Motor neuron (in vitro differentiated cells): ENCODE data around the gene ZDHHC14. TPM values are rescaled to one million over a fixed set of nuclear protein-coding genes. Genes with fewer than 3 reads are reported as not detected.
"Not testable (repeated sequence)": the region's sequence is repeated elsewhere in the genome, so short reads cannot be mapped to it uniquely, and the experiment has no call there.

Experiments used
- ATAC-seq, 8 experiments: fragments of 200-7000 bp; cut with Tn5 transposase; replicated peaks in 6 of 8; 2 replicates each; pipeline ENCODE4 v1.8.0; 2021; ENCODE audit warnings: mild to moderate bottlenecking in 8 of 8, moderate library complexity in 8 of 8
- H3K27ac ChIP-seq, 2 donors: fragments of 250-450 bp; sonication (Bioruptor Pico); 2 replicates each; pipeline ENCODE4 v1.9.0; 2021; ENCODE audit warnings: antibody characterized with exemption in 2 of 2, mild to moderate bottlenecking in 2 of 2, moderate library complexity in 1 of 2
- H3K4me1 ChIP-seq, 2 donors: fragments of 250-450 bp; sonication (Bioruptor Pico); replicated peaks in 1 of 2; 2 replicates each; pipeline ENCODE4 v1.6.1; 2021; ENCODE audit warnings: antibody characterized with exemption in 2 of 2, mild to moderate bottlenecking in 2 of 2, moderate library complexity in 1 of 2
- H3K4me3 ChIP-seq, 5 donors: fragments of 250-450 bp; sonication (Bioruptor Pico); 2 replicates each; pipeline ENCODE4 v1.9.0; 2021; ENCODE audit warnings: antibody characterized with exemption in 5 of 5, mild to moderate bottlenecking in 5 of 5, moderate library complexity in 4 of 5
- WGBS, 10 experiments: fragments of 450-650 bp; shearing (Covaris generic); methylation state at CpG; one replicate each; pipeline ENCODE4 v1.0.0; 2022; 5-methylcytosine and 5-hydroxymethylcytosine counted together
- in situ Hi-C, 9 experiments: fragments of 400-800 bp; cut with MboI; loops; one replicate each; pipeline ENCODE4 v1.15.0; 2021; ENCODE audit warnings: low sequenced_read_pairs in 9 of 9, low pct_unique_long_range_greater_than_20kb in 2 of 9; ENCODE audit not compliant: unreplicated experiment in 9 of 9
- total RNA-seq, 8 experiments: library from RNA; unstranded; fragments of 300-600 nt; gene quantifications; 2 replicates each; pipeline versions ENCODE4 v1.2.3 to v1.2.4, GENCODE V29; 2022

ZDHHC14 gene
- total RNA-seq, 8 experiments from 2014 or later: 2.9 to 22.7 (median 3.7) TPM

GRCh38 chr6:157552081-157552747 lies 171.2 kb downstream of the ZDHHC14 start:
- Histone ChIP-seq H3K27ac (no peak overlapping the region), H3K4me3 (no peak overlapping the region), H3K4me1 (peaks cover 10 to 22% of the 10 kb centered on the region in 2 donors)
- 0 to 53% (median 38%) methylated on average over 2 to 8 of the region's 9 CpGs; no CpG with 5 or more reads in 1 of the 10 experiments for WGBS, 10 experiments
- in situ Hi-C loops: no loop called here
- ATAC-seq: peak in 5 of 8 experiments; percentile 31 to 94 (median 41)

GRCh38 chr6:157552820-157553485 lies 172.0 kb downstream of the ZDHHC14 start:
- Histone ChIP-seq H3K27ac (no peak overlapping the region), H3K4me1 (peaks cover 10 to 22% of the 10 kb centered on the region in 2 donors), H3K4me3 (no peak overlapping the region)
- ATAC-seq: peak in 1 of 8 experiments; percentile 5
- in situ Hi-C loops: no loop called here
- 20 to 100% (median 86%) methylated on average over 1 to 4 of the region's 5 CpGs; no CpG with 5 or more reads in 5 of the 10 experiments for WGBS, 10 experiments

- WGBS, 10 experiments: 50 to 100% (median 100%) methylated on average over 1 to 2 of the region's 2 CpGs; no CpG with 5 or more reads in 5 of the 10 experiments
Measured at GRCh38 chr6:157554747-157555146, 173.8 kb downstream of the ZDHHC14 start.

GRCh38 chr6:157555455-157556143 lies 174.6 kb downstream of the ZDHHC14 start:
- peak in 5 of 8 experiments; percentile 45 to 79 (median 76) for ATAC-seq
- in situ Hi-C loops: no loop called here
- Histone ChIP-seq H3K4me1 (peaks cover 10 to 31% of the 10 kb centered on the region in 2 donors), H3K27ac (no peak overlapping the region), H3K4me3 (no peak overlapping the region)
- 0 to 100% (median 42%) methylated on average over 1 to 8 of the region's 16 CpGs; no CpG with 5 or more reads in 1 of the 10 experiments for WGBS, 10 experiments

More at GRCh38 chr6:157554747-157555146, 173.8 kb downstream of the ZDHHC14 start:
- H3K4me1 ChIP-seq: peaks cover 10 to 31% of the 10 kb centered on the region in 2 donors
- in situ Hi-C loops: no loop called here
- ATAC-seq: no peak
- H3K27ac ChIP-seq: no peak overlapping the region
- H3K4me3 ChIP-seq: no peak overlapping the region

- 62 to 100% (median 100%) methylated on average over 1 to 5 of the region's 15 CpGs; no CpG with 5 or more reads in 5 of the 10 experiments for WGBS, 10 experiments
- peak in 1 of 8 experiments; percentile 4 for ATAC-seq
- in situ Hi-C loops: no loop called here
- Histone ChIP-seq H3K4me1 (peaks cover 10 to 31% of the 10 kb centered on the region in 2 donors), H3K27ac (no peak overlapping the region), H3K4me3 (no peak overlapping the region)
Measured at GRCh38 chr6:157556144-157556645, 175.2 kb downstream of the ZDHHC14 start.

- ATAC-seq: peak in 5 of 8 experiments; percentile 12 to 56 (median 25)
- H3K4me1 ChIP-seq: peaks cover 10 to 30% of the 10 kb centered on the region in 2 donors
- no peak overlapping the region for H3K27ac ChIP-seq
- WGBS, 10 experiments: 60 to 100% (median 78%) methylated on average over 1 to 9 of the region's 21 CpGs; no CpG with 5 or more reads in 2 of the 10 experiments
- no peak overlapping the region for H3K4me3 ChIP-seq
- in situ Hi-C loops: no loop called here
Measured at GRCh38 chr6:157556671-157557430, 175.9 kb downstream of the ZDHHC14 start.

- in situ Hi-C loops: no loop called here
- Histone ChIP-seq H3K27ac (no peak overlapping the region), H3K4me3 (no peak overlapping the region), H3K4me1 (peaks cover 10 to 23% of the 10 kb centered on the region in 2 donors)
- no peak for ATAC-seq
- WGBS, 10 experiments: 74 to 100% (median 85%) methylated on average over 1 to 6 of the region's 6 CpGs; no CpG with 5 or more reads in 4 of the 10 experiments
Measured at GRCh38 chr6:157557559-157557958, 176.6 kb downstream of the ZDHHC14 start.

- Histone ChIP-seq H3K4me3 (no peak overlapping the region), H3K27ac (no peak overlapping the region), H3K4me1 (peaks cover 10 to 19% of the 10 kb centered on the region in 2 donors)
- in situ Hi-C loops: no loop called here
- 80 to 100% (median 94%) methylated on average over 1 to 3 of the region's 3 CpGs; no CpG with 5 or more reads in 1 of the 10 experiments for WGBS, 10 experiments
- ATAC-seq: no peak
Measured at GRCh38 chr6:157558049-157558448, 177.1 kb downstream of the ZDHHC14 start.

- in situ Hi-C loops: no loop called here
- H3K4me1 ChIP-seq: peaks cover 10 to 19% of the 10 kb centered on the region in 2 donors
- ATAC-seq: peak in 1 of 8 experiments; percentile 36
- H3K4me3 ChIP-seq: no peak overlapping the region
- 0 to 61% (median 0%) methylated on average over 1 to 2 of the region's 2 CpGs; no CpG with 5 or more reads in 1 of the 10 experiments for whole genome bisulfite sequencing, 10 experiments
- no peak overlapping the region for H3K27ac ChIP-seq
Measured at GRCh38 chr6:157558487-157559200, 177.7 kb downstream of the ZDHHC14 start.

GRCh38 chr6:157559201-157559756 lies 178.3 kb downstream of the ZDHHC14 start:
- 47 to 100% (median 80%) methylated on average over 2 to 3 of the region's 10 CpGs; no CpG with 5 or more reads in 7 of the 10 experiments for WGBS, 10 experiments
- peaks cover 10 to 19% of the 10 kb centered on the region in 2 donors for H3K4me1 ChIP-seq
- no peak overlapping the region for H3K27ac ChIP-seq
- no peak overlapping the region for H3K4me3 ChIP-seq
- in situ Hi-C loops: no loop called here
- ATAC-seq: no peak

- in situ Hi-C loops, H3K27ac ChIP-seq, H3K4me3 ChIP-seq, ATAC-seq: not testable (repeated sequence)
- peaks cover 9 to 19% of the 10 kb centered on the region in 2 donors for H3K4me1 ChIP-seq
- WGBS, 10 experiments: 83 to 100% (median 100%) methylated on average over 1 to 9 of the region's 10 CpGs; no CpG with 5 or more reads in 5 of the 10 experiments
Measured at GRCh38 chr6:157560063-157560462, 179.1 kb downstream of the ZDHHC14 start.
